ENCODE measurements around the gene MED25. TPM values are rescaled to one million over a fixed set of nuclear protein-coding genes. Genes with fewer than 3 reads are reported as not detected.
A peak's percentile ranks its signal among the peaks of the same experiment; 100 is the strongest.

MED25 gene
- polyA plus RNA-seq, 2 of the 4 experiments (the other 2 are of a cell fraction) = 20.4 to 40.1 TPM

- TF ChIP-seq, protein P1, sequence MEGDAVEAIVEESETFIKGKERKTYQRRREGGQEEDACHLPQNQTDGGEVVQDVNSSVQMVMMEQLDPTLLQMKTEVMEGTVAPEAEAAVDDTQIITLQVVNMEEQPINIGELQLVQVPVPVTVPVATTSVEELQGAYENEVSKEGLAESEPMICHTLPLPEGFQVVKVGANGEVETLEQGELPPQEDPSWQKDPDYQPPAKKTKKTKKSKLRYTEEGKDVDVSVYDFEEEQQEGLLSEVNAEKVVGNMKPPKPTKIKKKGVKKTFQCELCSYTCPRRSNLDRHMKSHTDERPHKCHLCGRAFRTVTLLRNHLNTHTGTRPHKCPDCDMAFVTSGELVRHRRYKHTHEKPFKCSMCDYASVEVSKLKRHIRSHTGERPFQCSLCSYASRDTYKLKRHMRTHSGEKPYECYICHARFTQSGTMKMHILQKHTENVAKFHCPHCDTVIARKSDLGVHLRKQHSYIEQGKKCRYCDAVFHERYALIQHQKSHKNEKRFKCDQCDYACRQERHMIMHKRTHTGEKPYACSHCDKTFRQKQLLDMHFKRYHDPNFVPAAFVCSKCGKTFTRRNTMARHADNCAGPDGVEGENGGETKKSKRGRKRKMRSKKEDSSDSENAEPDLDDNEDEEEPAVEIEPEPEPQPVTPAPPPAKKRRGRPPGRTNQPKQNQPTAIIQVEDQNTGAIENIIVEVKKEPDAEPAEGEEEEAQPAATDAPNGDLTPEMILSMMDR (IDR thresholded peaks at IDR 0.05) = no peak
- no peak for TF ChIP-seq RCOR1 (IDR thresholded peaks at IDR 0.05; ENCODE audit: low read depth, low read length)
- no peak for TF ChIP-seq JUN (IDR thresholded peaks at IDR 0.05)
- TF ChIP-seq CEBPB (IDR thresholded peaks at IDR 0.05) = no peak
- no peak for TF ChIP-seq EHMT2 (IDR thresholded peaks at IDR 0.05; ENCODE audit: low read depth)
- no peak for TF ChIP-seq ZNF302 (CRISPR knock-in tag; IDR thresholded peaks at IDR 0.05)
- TF ChIP-seq HOXB5 (CRISPR knock-in tag; IDR thresholded peaks at IDR 0.05) = no peak
These were observed 6.8 kb upstream of the MED25 start (continued) for GRCh38 chr19:49811328-49811727.

DNA sequence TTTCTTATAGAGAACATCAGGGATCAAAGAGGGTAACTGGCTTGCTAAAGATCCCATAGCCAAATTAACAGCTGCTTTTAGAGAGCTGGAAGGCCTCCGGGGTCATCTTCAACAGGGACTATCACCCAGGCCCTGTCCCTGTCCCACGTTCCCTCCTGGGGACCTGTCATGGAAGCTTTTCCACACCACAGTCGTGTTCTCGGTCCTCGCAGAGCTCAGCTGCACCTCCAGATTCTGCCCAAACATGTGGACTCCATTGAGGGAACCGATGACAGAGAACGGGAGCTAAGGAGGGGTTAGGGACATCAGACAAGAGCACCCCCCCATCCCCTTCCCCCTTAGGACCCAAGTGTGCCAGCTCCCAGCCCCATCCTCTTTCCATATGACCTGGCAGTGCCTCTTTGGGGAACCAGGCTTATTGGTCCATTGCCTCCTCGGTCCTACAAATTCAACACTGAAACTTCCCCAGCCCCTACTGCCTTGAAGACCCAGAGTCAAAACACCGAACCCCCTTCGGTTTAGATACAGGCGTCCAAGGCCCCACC lies 5.6 kb upstream of the MED25 start:
- Histone ChIP-seq H3K9me3 (no peaks in the 10 kb centered on the region), H3K4me1 (peaks cover 28% of the 10 kb centered on the region), H3K27ac (peak overlapping the region; percentile 81 to 92), H3K4me3 (peak overlapping the region; percentile 54), H3K4me2 (peak overlapping the region; percentile 88)
- no peak for FAIRE-seq
- ChIA-PET POLR2A (interaction anchor here (1.0 to 1.3 kb wide), 3 partner anchors 46 to 117 kb away, joined by 3 to 4 read pairs (median 4); partner anchors contain the start of genes AP2A1 and NUP62), CTCF (interaction anchor here (0.8 to 3.1 kb wide), 8 partner anchors 12 to 323 kb away, joined by 3 to 16 read pairs (median 4); no protein-coding TSS in a partner anchor)
- no peak for DNase-seq (ENCODE audit: low read depth in 1 of 2, low spot score in 1 of 2)
- TF ChIP-seq NFE2L2 (conservative IDR thresholded peaks at IDR 0.05; ENCODE audit: low read length) (no peak), HEYL (CRISPR knock-in tag; IDR thresholded peaks at IDR 0.05) (no peak), RARB (CRISPR knock-in tag; IDR thresholded peaks at IDR 0.05) (no peak), FOSL2 (IDR thresholded peaks at IDR 0.05) (no peak), FOSL2 (CRISPR knock-in tag; IDR thresholded peaks at IDR 0.05) (no peak), SREBF2 (IDR thresholded peaks at IDR 0.05) (no peak), USF2 (IDR thresholded peaks at IDR 0.05) (no peak), FOSB (CRISPR knock-in tag; IDR thresholded peaks at IDR 0.05) (no peak), HMGXB4 (CRISPR knock-in tag; IDR thresholded peaks at IDR 0.05; ENCODE audit: borderline replicate concordance) (no peak), ZFP36 (IDR thresholded peaks at IDR 0.05; ENCODE audit: borderline replicate concordance, partially characterized antibody) (no peak), ATOH8 (CRISPR knock-in tag; IDR thresholded peaks at IDR 0.05; ENCODE audit: low read depth) (no peak)
- TF ChIP-seq, protein P2, sequence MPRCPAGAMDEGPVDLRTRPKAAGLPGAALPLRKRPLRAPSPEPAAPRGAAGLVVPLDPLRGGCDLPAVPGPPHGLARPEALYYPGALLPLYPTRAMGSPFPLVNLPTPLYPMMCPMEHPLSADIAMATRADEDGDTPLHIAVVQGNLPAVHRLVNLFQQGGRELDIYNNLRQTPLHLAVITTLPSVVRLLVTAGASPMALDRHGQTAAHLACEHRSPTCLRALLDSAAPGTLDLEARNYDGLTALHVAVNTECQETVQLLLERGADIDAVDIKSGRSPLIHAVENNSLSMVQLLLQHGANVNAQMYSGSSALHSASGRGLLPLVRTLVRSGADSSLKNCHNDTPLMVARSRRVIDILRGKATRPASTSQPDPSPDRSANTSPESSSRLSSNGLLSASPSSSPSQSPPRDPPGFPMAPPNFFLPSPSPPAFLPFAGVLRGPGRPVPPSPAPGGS (IDR thresholded peaks at IDR 0.05) = no peak
- 77% methylated on average over 11 of the region's 11 CpGs for WGBS (ENCODE audit: missing lambda C conversion rate)
- ATAC-seq = no peak

Measured in A549 (cell line).